GM21360 (cell line): ENCODE results near the gene RAB30.

Source experiments
- ATAC-seq: cut with Tn5 transposase; IDR thresholded peaks from one replicate; pipeline ENCODE4 v1.9.1; 2021; ENCODE audit warnings: mild to moderate bottlenecking, moderate library complexity; ENCODE audit not compliant: unreplicated experiment

Gene RAB30, protein sequence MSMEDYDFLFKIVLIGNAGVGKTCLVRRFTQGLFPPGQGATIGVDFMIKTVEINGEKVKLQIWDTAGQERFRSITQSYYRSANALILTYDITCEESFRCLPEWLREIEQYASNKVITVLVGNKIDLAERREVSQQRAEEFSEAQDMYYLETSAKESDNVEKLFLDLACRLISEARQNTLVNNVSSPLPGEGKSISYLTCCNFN

DNA sequence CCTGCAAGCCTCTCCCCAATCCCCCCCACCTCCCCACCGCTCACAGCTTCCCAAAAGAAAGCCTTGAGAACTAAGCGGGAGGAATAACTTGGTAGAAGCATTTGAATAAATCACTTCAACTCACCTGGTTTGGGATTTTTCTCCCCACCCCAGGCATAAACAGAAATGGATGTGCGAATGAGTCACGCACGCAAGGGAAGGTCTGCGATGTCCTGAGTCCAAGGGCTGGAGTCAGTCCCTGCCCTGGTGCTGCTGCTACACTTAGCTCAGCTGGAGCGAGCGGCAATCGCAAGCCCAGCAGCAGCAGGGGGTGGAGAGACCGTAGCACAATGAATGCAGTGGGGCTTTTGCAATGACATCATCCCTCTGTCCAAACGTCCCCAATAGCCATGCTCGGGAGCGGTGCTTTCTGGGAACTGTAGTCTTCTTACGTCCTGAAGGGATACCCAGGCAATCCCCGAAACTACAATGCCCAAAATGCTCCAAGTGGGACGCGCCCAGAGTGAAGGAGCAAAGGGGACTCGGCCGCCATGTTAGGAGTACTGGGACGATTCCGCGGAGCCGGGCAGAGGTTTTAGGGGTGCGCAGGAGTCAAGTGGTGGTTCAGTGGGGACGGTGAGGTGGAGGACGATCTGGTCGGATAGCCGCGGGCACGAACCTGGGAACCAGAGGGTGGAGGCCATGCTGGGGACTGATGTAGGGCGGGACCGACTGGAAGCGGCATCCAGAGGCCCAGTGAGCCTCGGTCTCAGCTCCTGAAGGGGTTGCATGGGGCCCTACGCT, at the start of gene RAB30:
RAB30 (minus strand) TSS at position 331 of the 783 bp plus-strand sequence. CDS start 74,581 bp downstream, outside the sequence.
- ATAC-seq, result peak; percentile 92

DNA sequence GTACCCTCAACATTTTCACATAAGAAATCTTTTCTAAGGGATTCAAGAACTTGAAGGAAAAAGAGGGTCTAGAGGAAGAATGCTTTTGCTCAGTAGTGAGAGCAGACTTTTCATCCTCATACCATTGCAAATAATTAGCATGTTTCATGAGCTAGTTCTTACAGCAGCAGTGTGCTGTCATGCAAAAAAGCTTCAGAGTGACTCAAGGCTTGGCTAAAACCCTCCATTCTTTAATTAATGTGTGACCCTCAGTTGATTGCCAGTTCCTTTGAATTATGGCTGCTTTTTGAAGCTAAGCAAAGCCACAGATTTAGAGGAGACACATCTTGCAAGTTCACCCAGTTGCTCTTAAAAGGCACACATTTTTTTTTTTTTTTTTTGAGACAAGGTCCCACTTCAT, 48.6 kb upstream of the RAB30 start:
- no peak for ATAC-seq

DNA sequence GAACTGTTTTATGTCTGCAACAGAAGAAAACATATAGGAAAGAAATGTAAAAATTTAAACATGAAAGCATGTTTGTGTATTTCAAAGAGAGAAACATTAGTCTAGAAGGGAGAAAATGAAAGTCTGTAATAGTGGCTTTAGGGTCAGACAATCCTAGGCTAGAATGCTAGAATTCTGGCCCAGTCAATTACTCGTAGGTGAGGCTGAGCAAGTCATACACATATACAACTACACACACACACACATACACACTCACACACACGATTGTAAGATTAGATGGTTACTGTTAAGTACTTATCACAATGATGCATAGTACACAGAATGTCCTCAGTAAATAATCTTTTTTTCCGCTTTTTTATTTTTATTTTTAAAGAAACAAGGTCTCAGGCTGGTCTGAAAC, 47.5 kb upstream of the RAB30 start:
- no peak for ATAC-seq

DNA sequence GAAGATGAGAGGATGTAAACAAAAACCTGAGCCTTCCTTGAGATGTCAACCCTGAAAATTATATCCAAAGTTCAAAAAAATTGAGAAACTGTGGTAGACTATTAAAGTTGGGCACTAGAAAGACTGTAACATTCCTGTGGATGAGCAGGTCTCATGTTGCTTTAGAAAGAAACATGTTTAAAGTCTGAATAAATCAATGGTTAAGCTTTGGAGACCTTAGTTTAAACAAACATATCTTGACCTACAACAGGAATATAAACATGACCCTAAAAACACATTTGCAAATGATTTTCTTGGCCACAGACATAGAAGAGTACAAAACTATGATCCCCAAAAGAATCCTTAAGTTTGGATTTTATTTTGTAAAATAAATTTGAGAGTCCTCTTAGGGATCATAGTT, 47.1 kb upstream of the RAB30 start:
- no peak for ATAC-seq

DNA sequence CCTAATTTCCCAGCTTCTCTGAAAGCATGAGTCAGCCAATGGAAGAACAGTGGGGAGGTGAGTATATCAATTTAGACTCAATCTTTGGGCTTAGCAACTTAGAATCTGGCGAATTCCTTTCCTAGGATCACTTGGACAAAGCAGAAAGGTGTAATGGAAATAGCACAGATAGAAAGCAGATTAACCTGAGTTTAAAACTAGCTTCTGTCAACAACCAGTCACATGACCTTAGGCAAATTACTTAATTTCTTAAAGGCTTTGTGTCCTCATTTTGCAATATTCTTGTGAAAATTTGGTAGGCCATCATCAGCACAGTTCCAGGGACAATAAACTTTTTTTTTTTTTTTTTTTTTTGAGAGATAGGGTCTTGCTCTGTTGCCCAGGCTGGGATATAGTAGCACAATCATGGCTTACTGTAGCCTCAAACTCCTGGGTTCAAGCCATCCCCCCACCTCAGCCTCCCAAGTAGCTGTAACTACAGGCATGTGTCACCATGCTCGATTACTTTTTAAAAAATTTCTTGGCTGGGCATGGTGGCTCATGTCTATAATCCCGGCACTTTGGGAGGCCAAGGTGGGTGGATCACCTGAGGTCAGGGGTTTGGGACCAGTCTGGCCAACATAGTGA, 44.4 kb upstream of the RAB30 start:
- ATAC-seq, result no peak

DNA sequence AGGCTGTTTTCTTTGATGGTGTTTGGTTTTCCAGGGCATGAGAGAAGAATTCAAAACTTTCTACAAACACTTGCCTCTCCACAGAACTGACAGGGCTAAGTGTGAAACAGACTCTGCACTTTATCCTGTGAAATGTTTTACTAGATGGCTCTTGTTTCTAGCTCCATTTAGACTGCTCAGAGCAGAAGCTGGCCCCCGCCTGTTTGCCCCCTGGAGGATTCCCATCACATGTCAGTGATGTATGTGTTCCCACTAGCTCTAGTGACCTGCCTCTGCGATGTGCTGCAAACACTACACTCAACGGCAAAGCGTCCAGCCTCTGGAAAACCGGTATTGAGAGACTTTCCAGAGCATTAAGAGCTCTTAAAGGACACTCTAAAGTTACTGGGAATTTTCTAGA, 43.9 kb upstream of the RAB30 start:
- no peak for ATAC-seq

DNA sequence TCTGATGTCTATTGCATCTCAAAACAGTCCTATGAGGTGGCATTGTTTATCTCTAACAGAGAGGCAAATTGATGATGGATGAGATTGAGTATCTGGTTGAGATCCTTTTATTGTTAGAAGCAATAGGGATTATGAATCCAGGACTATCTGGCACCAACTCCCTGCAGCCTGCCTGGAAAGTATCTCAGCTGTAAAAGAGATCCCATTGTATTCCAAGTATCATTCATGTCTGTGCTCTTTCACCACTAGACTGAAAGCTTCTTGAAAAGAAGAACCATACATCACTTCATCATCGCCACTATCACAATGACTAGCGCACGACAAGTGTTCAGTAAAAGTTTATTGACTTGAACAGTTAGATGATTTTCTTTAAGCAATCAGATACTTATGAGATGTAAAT, 43.3 kb upstream of the RAB30 start:
- no peak for ATAC-seq

DNA sequence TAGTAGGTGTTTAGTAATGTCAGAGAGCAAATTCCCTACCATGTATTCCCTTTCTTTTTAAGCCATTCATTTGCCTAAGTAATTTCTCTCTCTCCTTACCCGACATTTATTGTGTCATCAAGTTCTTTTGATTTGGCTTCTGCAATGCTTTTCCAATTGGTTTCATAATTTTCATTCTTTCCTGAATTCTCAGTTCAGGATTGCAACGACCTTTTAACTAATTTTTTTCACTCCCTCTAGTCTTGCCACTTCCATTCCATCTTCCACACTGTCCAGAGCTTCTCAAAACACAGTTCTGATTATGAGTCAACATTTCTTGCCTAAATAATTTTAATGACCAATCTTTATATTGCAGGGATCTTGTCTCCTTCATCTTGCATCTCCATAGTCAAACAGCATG, 41.2 kb upstream of the RAB30 start:
- ATAC-seq, result no peak

DNA sequence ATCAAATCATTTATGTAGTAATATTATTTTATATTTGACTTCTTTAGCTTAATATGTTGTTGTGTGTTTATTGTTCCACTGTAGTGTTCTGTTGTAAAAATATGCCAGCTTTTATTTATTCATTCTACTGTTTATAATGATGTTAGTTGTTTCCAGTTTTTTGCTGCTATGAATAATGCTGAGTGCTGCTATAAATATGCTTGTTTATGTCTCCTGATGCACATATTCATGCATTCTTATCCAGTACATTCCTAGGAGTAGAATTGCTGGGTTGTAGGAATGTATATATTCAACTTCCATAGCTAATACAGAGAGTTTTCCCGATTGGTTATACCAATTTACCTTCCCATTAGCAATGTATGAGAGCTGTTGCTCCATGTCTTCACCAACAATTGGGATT, 33.5 kb upstream of the RAB30 start:
- ATAC-seq, result no peak

DNA sequence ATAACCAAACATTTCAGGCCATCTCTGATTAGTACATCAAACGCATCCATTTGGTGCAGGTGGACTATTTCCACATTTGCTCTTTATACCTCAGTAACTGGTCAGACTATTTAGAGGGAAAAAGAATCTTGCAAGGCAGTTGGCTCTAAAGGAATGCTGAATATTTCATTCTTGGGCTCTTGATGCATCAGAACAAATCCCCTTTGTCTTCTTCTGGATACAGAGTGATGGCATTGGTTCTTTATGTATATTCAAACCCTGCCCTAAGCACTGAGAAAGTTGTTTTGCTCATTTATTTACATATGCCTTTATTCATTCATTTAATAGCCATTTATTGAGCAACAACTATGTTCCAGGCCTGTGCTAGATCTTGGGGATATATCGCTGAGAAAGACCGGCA, 31.1 kb upstream of the RAB30 start:
- no peak for ATAC-seq

DNA sequence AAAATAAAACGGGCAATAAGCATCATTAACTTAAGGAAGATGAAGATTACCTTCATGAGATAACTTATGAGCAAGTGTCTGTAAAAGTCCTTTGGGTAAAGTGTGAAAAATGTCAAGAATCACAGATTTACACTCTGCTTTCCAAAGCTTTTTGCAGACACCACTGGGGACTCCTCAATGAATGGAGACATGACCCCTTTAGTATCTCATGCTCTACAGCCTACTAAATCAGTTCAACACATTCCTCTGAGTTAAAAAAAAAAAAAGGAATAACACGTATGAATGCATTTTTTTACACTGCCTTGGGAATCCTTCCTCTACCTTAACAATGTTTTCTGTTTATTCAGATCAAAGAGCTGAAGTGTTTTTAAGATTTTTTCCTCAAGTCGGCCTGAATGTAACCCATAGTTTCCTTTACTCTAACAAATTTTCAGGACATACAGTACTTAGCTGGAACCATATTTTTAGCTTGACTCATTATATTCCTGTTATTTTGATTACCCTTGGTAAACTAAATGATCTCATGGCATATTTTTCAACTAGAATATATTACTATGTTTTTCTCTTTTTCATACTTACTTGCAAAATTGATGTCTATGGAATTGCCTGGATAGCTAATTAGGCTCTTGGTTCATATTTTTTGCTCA, 25.9 kb upstream of the RAB30 start:
- no peak for ATAC-seq

DNA sequence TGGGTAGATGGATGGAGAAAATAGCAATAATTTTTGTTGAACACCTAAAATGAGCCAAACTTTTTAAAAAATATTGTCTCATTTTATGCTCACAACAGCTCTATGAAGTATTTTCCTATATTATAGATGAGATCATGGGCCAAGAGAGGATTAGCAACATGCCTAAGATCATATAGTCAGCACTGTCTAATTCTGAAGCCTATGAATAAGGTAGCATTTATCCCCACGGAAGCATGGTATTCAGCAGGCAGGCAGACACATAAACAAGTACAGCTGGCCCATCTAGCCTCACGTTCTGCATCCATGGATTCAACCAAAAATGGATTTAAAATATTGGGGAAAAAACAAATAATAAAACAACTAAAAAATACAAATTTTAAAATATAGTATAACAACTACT, 21.9 kb upstream of the RAB30 start:
- ATAC-seq, result no peak

DNA sequence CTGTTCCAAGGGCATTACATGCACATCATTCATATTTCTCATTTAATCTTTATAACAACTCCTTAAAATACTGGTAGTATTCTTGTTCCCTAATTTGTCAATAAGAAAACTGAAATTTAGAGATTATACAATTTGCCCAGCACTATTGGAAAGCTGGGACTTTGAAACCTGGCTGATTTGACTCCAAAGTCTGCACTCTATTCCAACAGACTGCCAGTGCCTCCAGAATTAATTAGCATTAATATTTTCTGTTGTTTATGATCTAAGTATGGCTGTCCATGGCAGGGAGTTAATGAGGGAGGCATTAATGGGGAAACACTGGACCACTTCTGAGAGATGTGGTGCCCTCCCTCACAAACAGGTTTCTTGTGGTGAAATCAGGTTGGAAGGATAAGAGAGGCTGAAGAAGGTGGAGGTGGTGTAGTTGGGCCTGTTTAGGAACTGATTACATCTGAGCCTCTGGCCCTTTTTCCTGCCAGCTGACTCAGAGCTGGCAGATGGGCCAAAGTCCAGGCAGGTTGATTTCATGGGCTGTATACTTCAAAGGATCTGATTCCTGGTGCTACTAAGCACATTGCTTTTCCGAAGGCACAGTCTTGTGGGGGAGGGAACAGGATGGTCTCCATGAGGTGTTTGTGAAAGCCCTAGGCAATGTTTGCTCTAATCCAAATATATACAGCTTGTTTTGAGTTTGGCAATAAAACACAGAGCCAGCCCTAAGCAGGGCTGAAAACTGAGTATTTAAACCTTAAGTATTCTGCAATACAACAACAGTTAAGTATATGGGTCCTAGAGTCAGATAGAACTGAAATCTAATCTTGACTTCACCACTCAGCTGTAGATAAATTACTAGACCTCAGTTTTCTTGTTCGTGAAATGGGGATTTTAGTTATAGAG, 21.0 kb upstream of the RAB30 start:
- ATAC-seq, result no peak

DNA sequence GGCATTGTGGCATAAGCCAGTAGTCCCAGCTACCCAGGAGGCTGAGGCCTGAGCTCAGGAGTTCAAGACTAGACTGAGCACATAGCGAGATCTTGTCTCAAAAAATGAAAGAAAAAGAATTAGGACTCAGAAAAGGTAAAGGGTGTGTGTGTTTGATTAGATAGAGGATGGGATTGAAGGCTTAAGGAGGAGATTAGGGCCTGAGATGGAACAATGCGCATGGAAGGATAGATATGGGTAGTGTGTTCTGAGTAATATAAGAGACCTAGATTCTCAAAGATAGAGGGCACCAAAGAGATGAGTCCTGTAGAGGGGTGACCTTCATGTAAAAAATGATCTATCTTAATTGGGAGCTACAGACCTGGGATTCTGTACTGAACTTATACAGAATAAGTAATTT, 17.3 kb upstream of the RAB30 start:
- no peak for ATAC-seq

DNA sequence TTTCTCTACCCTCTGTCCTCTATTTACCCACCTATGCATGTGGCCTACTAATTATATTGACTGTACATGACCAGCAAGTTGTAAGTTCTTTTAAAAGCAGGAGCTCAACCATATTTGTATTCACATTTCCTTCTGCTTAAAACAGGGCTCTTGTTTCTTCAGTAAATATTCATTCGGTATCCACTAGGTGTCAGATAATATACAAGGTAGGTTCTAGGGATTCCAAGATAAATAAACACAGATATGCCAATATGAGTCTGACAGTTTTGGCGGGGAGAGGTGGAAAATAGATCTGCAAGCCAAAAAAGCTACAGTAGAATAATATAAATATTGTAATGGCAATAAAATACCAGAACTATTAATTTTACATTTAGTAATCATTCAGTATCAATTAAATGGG, 15.3 kb upstream of the RAB30 start:
- ATAC-seq, result no peak

DNA sequence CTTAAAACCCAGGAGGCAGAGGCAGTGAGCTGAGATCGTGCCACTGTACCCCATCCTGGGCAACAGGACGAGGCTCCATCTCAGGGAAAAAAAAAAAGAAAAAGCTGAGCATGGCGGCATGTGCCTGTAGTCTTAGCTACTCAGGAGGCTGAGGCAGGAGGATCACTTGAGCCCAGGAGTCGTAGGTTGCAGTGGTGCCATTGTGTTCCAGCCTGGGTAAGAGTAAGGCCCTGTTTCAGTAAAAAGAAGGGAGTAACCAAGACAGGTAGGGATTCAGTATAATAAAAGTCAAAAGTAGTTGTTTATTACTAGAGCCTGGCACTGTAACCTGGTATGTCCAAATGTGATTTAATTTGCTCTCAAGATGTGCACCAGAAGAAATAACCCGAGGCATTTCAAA, 8.1 kb upstream of the RAB30 start:
- ATAC-seq, result no peak

DNA sequence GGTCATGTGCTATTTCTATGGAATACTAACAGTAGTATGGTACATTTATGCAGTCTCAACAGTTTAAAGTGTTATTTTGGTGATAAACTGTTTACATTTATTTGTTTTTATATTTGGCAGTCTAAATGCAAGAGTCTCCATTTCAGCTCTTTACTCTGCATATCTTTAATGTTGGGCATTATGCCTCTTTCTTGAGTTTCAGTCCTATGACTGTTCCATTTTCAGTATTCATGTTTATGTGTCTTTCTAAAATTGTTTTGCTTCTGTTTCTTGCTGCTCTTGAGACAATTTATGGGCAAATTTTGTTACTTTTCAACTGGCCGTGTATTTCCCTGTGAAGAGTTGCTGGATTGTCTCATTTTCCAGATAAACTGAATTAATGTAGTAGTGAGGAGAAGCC, 6.6 kb upstream of the RAB30 start:
- ATAC-seq, result no peak

DNA sequence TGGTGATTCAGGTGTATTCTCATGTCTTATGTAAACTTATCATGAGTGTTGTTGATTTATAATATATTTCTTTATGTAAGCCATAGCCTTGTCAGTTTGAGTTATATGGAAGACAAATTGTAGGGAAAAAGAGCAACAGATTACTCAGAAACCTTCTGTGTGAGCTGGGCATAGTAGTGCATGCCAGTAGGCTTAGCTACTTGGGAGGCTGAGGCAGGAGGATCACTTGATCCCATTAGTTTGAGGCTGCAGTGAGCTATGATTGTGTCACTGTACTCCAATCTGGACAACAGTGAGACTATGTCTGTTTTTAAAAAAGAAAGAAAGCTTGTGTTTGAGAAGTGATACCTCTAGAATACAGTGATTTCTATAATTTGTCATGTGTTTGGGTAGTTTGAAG, 2.2 kb upstream of the RAB30 start:
- no peak for ATAC-seq

DNA sequence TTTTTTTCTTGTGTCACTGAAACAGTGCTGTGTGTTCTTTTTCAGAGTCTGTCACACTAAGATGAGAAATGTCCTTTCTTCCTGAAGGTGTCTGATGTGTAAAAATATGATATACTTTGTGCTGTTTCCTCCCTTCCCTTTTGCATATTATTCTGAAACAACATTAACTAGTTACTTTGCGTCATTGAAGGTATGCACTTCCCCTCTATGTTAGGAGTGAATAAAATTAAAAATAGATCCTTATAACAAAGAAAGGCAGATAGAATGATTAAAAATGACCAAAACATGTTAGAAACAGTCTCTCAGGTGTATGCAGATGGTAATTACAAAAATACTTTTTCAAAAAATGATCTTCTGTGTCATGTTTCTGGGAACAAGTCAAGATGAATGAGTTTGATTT, 1.6 kb upstream of the RAB30 start:
- no peak for ATAC-seq

DNA sequence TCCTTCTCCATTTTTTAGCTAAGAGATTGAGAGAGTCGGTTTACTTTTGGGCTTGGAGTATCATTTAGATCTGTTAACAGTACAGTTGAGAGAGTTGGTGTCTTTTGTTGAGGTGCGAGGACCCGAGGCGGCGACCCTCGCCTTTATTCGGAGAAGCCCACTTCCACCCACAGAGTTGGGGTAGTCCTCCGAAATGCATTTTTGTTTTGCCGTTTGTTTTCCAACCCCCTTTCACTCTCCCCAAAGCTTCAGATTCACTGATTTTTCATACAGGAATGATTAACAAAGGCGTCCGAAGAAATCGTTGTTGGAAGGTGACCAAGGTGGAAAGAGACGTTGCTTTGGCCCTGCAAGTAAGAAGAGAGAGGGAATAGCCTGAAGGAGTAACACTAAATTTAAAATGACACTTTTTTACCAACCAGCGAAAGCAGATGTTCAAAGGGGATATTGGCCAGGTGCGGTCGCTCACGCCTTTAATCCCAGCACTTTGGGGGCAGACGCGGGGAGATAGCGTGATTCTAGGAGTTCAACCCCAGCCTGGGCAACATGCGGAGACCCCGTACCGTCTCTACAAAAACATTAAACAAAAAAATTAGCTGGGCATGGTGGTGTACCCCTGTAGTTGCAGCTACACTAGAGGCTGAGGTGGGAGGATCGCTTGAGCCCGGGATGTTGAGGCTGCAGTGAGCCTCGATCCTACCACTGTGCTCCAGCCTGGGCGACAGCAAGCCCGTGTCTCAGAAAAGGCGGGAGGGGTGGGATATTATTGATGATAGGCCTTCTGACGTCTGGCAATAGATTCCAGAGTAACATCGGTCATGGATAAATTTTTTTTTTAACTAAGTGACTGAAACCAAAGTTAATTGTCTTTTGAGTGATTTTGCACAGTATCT, 899 bp upstream of the RAB30 start:
- no peak for ATAC-seq
